Mononuclear cell (primary cell): ENCODE measurements around the gene SYTL3. TPM values are rescaled to one million over a fixed set of nuclear protein-coding genes. Genes with fewer than 3 reads are reported as not detected.

ENCODE experiments used
- H3K27me3 ChIP-seq: 2 replicates; pipeline ENCODE4 v1.6.0; 2011; ENCODE audit warnings: low read length, control low read depth; ENCODE audit not compliant: insufficient read depth
- H3K4me1 ChIP-seq: 2 replicates; pipeline ENCODE4 v1.5.1; 2011; ENCODE audit warnings: mild to moderate bottlenecking, low read length, control low read depth; ENCODE audit not compliant: insufficient read depth
- H3K4me3 ChIP-seq: 2 replicates; pipeline ENCODE4 v1.5.1; 2011; ENCODE audit warnings: mild to moderate bottlenecking, low read length, moderate library complexity
- H3K9me3 ChIP-seq: 2 replicates; pipeline ENCODE4 v1.5.1; 2011; ENCODE audit warnings: low read depth, mild to moderate bottlenecking, control low read depth, low read length
- total RNA-seq: library from RNA; depleted of rRNA; stranded (reverse); fragments of >200 nt; gene quantifications from one replicate; pipeline ENCODE4 v1.2.3, GENCODE V29; 2012

Gene SYTL3
- total RNA-seq, 1 donor = 35.7 TPM

- H3K9me3 ChIP-seq = no peaks in the 10 kb centered on the region
- H3K4me1 ChIP-seq = no peaks in the 10 kb centered on the region
- H3K4me3 ChIP-seq = no peak overlapping the region
- H3K27me3 ChIP-seq = no peaks in the 10 kb centered on the region
These were observed 80.2 kb downstream of the SYTL3 start for GRCh38 chr6:158729906-158730540.

GRCh38 chr6:158730541-158730907 lies 80.7 kb downstream of the SYTL3 start:
- Histone ChIP-seq H3K4me3 (no peak overlapping the region), H3K27me3 (no peaks in the 10 kb centered on the region), H3K4me1 (no peaks in the 10 kb centered on the region), H3K9me3 (no peaks in the 10 kb centered on the region)

- H3K4me1 ChIP-seq = peaks cover 12% of the 10 kb centered on the region
- H3K27me3 ChIP-seq = no peaks in the 10 kb centered on the region
- H3K9me3 ChIP-seq = no peaks in the 10 kb centered on the region
- no peak overlapping the region for H3K4me3 ChIP-seq
These were observed 85.2 kb downstream of the SYTL3 start for GRCh38 chr6:158735009-158735408.

GRCh38 chr6:158737082-158737709 lies 87.3 kb downstream of the SYTL3 start:
- Histone ChIP-seq H3K4me1 (peaks cover 12% of the 10 kb centered on the region), H3K4me3 (no peak overlapping the region), H3K27me3 (no peaks in the 10 kb centered on the region), H3K9me3 (no peaks in the 10 kb centered on the region)

DNA sequence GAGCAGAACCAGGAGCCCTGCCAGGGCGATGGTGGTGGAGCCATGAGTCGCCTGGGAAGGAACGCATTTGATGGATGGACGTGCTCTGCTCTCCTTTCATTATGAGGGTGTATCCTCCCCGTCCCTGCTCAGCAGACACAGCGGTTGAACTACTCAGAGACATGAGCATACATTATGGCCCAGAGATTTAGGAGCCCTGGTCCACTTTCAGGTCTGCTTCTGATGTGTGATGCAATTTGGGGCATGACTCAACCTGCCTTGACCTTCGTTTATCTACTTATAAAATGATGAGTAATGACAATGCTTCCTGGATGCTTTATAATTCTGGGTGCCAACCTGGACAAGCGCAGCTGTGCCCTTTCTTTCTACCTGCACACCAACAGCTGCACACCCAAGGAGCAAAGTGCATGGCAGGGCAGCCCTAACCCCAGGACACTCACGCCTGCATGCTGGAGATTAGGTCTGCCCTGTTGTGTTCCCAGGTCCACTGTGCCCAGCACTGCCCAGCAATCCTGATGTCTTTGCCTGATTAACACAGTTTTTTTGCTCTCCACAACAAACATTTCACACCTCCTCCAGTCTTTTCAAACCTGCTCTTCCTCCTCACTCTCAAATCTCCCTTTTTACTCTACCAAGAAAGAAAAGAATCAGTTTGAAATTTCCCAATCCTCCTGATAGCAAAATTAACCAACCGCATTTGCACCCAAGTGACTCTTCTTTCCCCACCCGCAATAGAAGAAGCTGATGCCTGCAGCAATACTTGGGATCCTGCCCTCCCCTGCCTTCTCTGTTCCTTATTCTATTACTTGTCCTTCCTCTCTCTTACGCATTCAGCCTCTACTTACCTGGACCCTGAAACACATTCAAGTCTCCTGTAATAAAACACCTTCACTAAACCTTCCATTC lies 88.1 kb downstream of the SYTL3 start:
- H3K4me3 ChIP-seq = no peak overlapping the region
- no peaks in the 10 kb centered on the region for H3K9me3 ChIP-seq

GRCh38 chr6:158739673-158740072 lies 89.8 kb downstream of the SYTL3 start:
- H3K4me3 ChIP-seq = no peak overlapping the region
- H3K9me3 ChIP-seq = no peaks in the 10 kb centered on the region

More for the DNA sequence above, 88.1 kb downstream of the SYTL3 start:
- Histone ChIP-seq H3K27me3 (no peaks in the 10 kb centered on the region), H3K4me1 (peaks cover 12% of the 10 kb centered on the region)

DNA sequence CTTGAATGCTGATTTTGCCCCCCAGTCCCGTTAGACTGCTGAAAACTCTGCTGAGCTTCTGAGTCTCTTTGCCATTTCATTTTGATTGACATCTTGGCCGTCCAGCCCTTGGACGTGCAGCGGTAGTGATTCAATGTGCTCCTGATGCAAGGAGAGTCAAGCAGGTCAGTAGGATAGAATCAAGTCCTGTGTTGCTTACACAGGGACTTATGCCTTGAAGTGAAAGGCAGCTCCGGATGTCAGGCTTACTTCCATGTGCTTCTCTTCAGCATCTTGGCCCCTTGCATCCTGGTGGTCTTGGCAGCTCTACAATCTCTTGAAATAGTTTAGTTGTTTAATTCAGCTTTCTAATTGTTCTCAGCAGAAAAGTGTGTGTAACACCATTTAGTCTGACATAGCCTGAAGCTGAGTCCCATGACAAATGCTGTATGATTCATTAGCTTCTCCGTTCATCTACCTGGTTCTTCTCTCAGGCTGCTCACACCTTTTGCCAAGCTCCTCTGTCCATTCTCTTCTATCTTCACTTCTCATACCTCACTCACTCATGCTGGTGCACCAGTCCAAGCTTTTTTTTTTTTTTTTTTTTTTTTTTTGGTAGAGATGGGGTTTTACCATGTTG lies 93.3 kb downstream of the SYTL3 start:
- Histone ChIP-seq H3K27me3 (no peaks in the 10 kb centered on the region), H3K4me3 (no peak overlapping the region), H3K4me1 (peaks cover 3% of the 10 kb centered on the region), H3K9me3 (no peaks in the 10 kb centered on the region)

More at GRCh38 chr6:158739673-158740072, 89.8 kb downstream of the SYTL3 start:
- Histone ChIP-seq H3K27me3 (no peaks in the 10 kb centered on the region), H3K4me1 (peaks cover 12% of the 10 kb centered on the region)

- no peaks in the 10 kb centered on the region for H3K9me3 ChIP-seq
- H3K4me1 ChIP-seq = no peaks in the 10 kb centered on the region
- no peak overlapping the region for H3K4me3 ChIP-seq
- no peaks in the 10 kb centered on the region for H3K27me3 ChIP-seq
These were observed 95.2 kb downstream of the SYTL3 start for GRCh38 chr6:158744986-158745430.

GRCh38 chr6:158751224-158751623 lies 101.4 kb downstream of the SYTL3 start:
- Histone ChIP-seq H3K27me3 (no peaks in the 10 kb centered on the region), H3K9me3 (no peaks in the 10 kb centered on the region), H3K4me1 (no peaks in the 10 kb centered on the region), H3K4me3 (no peak overlapping the region)

- no peaks in the 10 kb centered on the region for H3K27me3 ChIP-seq
These were observed 102.1 kb downstream of the SYTL3 start for GRCh38 chr6:158751921-158752320.

GRCh38 chr6:158752613-158753012 lies 102.8 kb downstream of the SYTL3 start:
- Histone ChIP-seq H3K27me3 (no peaks in the 10 kb centered on the region), H3K9me3 (no peaks in the 10 kb centered on the region), H3K4me3 (no peak overlapping the region), H3K4me1 (no peaks in the 10 kb centered on the region)

More at GRCh38 chr6:158751921-158752320, 102.1 kb downstream of the SYTL3 start:
- H3K9me3 ChIP-seq = no peaks in the 10 kb centered on the region
- no peaks in the 10 kb centered on the region for H3K4me1 ChIP-seq
- H3K4me3 ChIP-seq = no peak overlapping the region

GRCh38 chr6:158753811-158754210 lies 104.0 kb downstream of the SYTL3 start:
- Histone ChIP-seq H3K4me3 (no peak overlapping the region), H3K27me3 (no peaks in the 10 kb centered on the region), H3K9me3 (no peaks in the 10 kb centered on the region), H3K4me1 (no peaks in the 10 kb centered on the region)

DNA sequence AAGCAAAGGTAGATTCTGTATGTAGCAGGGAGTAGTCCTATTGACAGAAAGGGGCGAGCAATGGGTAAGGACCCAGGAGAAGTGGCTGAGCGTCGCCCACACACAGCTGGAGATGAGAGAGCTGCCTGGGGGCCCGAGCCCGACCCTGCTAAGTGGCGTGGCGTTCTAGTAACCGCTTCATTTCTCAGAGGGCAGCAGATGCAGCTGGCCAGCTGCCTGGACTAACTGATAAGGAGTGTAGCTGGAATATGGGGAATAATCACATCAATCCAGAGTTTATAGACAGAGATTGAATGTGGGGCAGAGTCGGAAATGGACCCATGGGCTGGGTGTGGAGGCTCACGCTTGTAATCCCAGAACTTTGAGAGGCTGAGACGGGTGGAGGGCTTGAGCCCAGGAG lies 104.9 kb downstream of the SYTL3 start:
- no peaks in the 10 kb centered on the region for H3K27me3 ChIP-seq
- H3K4me1 ChIP-seq = no peaks in the 10 kb centered on the region
- no peaks in the 10 kb centered on the region for H3K9me3 ChIP-seq
- H3K4me3 ChIP-seq = no peak overlapping the region

GRCh38 chr6:158755636-158756035 lies 105.8 kb downstream of the SYTL3 start:
- H3K4me1 ChIP-seq = no peaks in the 10 kb centered on the region
- H3K27me3 ChIP-seq = no peaks in the 10 kb centered on the region
- no peaks in the 10 kb centered on the region for H3K9me3 ChIP-seq
- no peak overlapping the region for H3K4me3 ChIP-seq

- Histone ChIP-seq H3K9me3 (no peaks in the 10 kb centered on the region), H3K27me3 (no peaks in the 10 kb centered on the region), H3K4me1 (no peaks in the 10 kb centered on the region), H3K4me3 (no peak overlapping the region)
These were observed 106.3 kb downstream of the SYTL3 start for GRCh38 chr6:158756126-158756525.
